ENCODE measurements around the gene EXT2. TPM values are rescaled to one million over a fixed set of nuclear protein-coding genes. Genes with fewer than 3 reads are reported as not detected.

The EXT2 gene
- total and polyA plus RNA-seq, 10 of the 15 experiments (the other 5 are each of a cell fraction or from before 2014, with no cell fraction given) = 3.8 to 31.4 (median 17.9) TPM

DNA sequence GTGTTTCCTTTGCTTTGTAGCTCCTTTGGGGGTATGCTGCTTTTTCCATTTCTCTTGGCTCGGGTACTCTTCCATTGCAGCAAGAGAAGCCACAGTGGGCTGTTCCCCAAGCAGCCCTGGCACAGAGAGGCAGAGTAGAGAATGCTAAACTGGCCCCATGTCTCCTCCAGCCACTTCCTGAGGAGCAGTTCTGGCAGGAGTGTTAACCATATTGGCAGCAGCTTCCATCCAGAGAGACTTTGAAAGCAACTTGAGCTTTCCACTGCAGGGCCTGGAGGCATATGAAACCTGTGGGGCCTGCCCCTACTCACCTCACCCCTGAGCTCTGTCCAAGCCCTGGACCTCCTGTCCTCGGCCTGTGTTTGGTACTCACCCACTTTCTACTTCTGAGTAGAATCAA, 152.6 kb downstream of the EXT2 start:
- H3K4me1 ChIP-seq (ENCODE audit: control insufficient read depth, insufficient read depth, low read length) = no peaks in the 10 kb centered on the region
- no peak overlapping the region for H3K4me2 ChIP-seq (ENCODE audit: control insufficient read depth, insufficient read depth)
- no peak for ATAC-seq
- RAD21 ChIA-PET (ENCODE audit: unreplicated experiment) = no interaction called here
- in situ Hi-C loops (cut with MboI) (no loop called here), intact Hi-C loops (cut with micrococcal nuclease; ENCODE audit: unreplicated experiment) (no loop called here)
- WGBS (ENCODE audit: insufficient coverage, insufficient replicate concordance, low lambda C conversion rate, missing lambda C conversion rate) = 81% methylated on average over 2 of the region's 2 CpGs
- peaks cover 0 to 4% of the 10 kb centered on the region in 2 experiments; a peak in 3 of 4 replicates for H3K36me3 ChIP-seq (ENCODE audit: control insufficient read depth in 2 of 2, insufficient read depth in 2 of 2, low read length in 1 of 2)
- SMC1A ChIA-PET (ENCODE audit: uncharacterized antibody, unreplicated experiment) = interaction anchor here (1.3 kb wide), 1 partner anchor 19 kb away, joined by 4 read pairs; no protein-coding TSS in a partner anchor
- no peak overlapping the region for H2AFZ ChIP-seq (ENCODE audit: control insufficient read depth, low read depth, low read length)
- no peak for DNase-seq (ENCODE audit: low read depth, low spot score)
- no peaks in the 10 kb centered on the region for H3K79me2 ChIP-seq (ENCODE audit: control insufficient read depth, insufficient read depth, low read length)
- no peak overlapping the region for H3K9ac ChIP-seq (ENCODE audit: control insufficient read depth, insufficient read depth, low read length)
- TF ChIP-seq, protein P1, sequence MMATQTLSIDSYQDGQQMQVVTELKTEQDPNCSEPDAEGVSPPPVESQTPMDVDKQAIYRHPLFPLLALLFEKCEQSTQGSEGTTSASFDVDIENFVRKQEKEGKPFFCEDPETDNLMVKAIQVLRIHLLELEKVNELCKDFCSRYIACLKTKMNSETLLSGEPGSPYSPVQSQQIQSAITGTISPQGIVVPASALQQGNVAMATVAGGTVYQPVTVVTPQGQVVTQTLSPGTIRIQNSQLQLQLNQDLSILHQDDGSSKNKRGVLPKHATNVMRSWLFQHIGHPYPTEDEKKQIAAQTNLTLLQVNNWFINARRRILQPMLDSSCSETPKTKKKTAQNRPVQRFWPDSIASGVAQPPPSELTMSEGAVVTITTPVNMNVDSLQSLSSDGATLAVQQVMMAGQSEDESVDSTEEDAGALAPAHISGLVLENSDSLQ (IDR thresholded peaks at IDR 0.05) = no peak
- TF ChIP-seq, protein P2, sequence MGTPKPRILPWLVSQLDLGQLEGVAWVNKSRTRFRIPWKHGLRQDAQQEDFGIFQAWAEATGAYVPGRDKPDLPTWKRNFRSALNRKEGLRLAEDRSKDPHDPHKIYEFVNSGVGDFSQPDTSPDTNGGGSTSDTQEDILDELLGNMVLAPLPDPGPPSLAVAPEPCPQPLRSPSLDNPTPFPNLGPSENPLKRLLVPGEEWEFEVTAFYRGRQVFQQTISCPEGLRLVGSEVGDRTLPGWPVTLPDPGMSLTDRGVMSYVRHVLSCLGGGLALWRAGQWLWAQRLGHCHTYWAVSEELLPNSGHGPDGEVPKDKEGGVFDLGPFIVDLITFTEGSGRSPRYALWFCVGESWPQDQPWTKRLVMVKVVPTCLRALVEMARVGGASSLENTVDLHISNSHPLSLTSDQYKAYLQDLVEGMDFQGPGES (IDR thresholded peaks at IDR 0.05) = no peak
- TF ChIP-seq ZNF217 (IDR thresholded peaks at IDR 0.05) (no peak), TBL1XR1 (IDR thresholded peaks at IDR 0.05; ENCODE audit: low read depth, low read length) (no peak), RBBP5 (conservative IDR thresholded peaks at IDR 0.05) (no peak), NR2F1 (conservative IDR thresholded peaks at IDR 0.05) (no peak)
- peaks cover 2% of the 10 kb centered on the region; the same call in 2 of the 3 replicates for H3K9me3 ChIP-seq (replicated peaks; ENCODE audit: control insufficient read depth, insufficient read depth, low read length)
- H3K27ac ChIP-seq (ENCODE audit: control insufficient read depth, insufficient read depth) = no peak overlapping the region
- no peak overlapping the region for H3K4me3 ChIP-seq
- FAIRE-seq = no peak
- no peaks in the 10 kb centered on the region for H3K27me3 ChIP-seq (replicated peaks in 1 of 2; ENCODE audit: control insufficient read depth in 2 of 2, insufficient read depth in 2 of 2, low read length in 1 of 2)
- no TSS peak for BruUV-seq (replicated peaks)
- CTCF ChIA-PET = interaction anchor here (1.2 kb wide), 1 partner anchor 37 kb away, joined by 3 read pairs; no protein-coding TSS in a partner anchor
- no peaks in the 10 kb centered on the region; the same call in 1 of the 2 replicates for H4K20me1 ChIP-seq (ENCODE audit: control insufficient read depth, insufficient read depth)
- POLR2A ChIA-PET = no interaction called here

DNA sequence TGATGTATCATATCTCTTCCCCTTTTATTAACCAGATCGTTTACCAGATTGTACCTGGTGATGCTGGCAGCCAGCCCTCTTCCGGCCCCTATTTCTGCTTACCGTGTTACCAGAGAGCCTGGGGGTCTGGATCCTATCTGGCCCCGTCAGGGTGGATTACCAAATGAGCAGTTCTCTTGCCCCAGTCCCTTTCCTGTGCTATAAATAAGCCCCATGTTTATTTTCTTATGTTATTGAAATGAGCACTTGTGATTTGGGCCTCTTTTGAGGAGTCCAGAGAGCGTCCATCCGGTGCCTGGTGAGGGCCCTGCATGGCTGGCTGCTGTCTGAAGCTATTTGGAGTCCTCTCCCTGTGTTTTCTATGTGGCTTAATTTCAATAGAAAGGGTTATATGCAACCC, 154.9 kb downstream of the EXT2 start:
- no peak overlapping the region for H2AFZ ChIP-seq (ENCODE audit: control insufficient read depth, low read depth, low read length)
- in situ Hi-C loops (cut with MboI) = no loop called here
- ChIA-PET POLR2A (no interaction called here), SMC1A (ENCODE audit: uncharacterized antibody, unreplicated experiment) (no interaction called here), RAD21 (ENCODE audit: unreplicated experiment) (no interaction called here), CTCF (no interaction called here)
- FAIRE-seq = no peak
- no peaks in the 10 kb centered on the region for H3K27me3 ChIP-seq (replicated peaks in 1 of 2; ENCODE audit: control insufficient read depth in 2 of 2, insufficient read depth in 2 of 2, low read length in 1 of 2)
- no peaks in the 10 kb centered on the region for H3K79me2 ChIP-seq (ENCODE audit: control insufficient read depth, insufficient read depth, low read length)
- ATAC-seq = no peak
- H3K4me3 ChIP-seq = no peak overlapping the region
- no peaks in the 10 kb centered on the region for H3K4me1 ChIP-seq (ENCODE audit: control insufficient read depth, insufficient read depth, low read length)
- H3K27ac ChIP-seq (ENCODE audit: control insufficient read depth, insufficient read depth) = no peak overlapping the region
- no peak overlapping the region for H3K9ac ChIP-seq (ENCODE audit: control insufficient read depth, insufficient read depth, low read length)
- intact Hi-C loops (cut with micrococcal nuclease; ENCODE audit: unreplicated experiment) = no loop called here
- no peaks in the 10 kb centered on the region for H3K36me3 ChIP-seq (ENCODE audit: control insufficient read depth in 2 of 2, insufficient read depth in 2 of 2, low read length in 1 of 2)
- H4K20me1 ChIP-seq (ENCODE audit: control insufficient read depth, insufficient read depth) = no peaks in the 10 kb centered on the region
- WGBS (ENCODE audit: insufficient coverage, insufficient replicate concordance, low lambda C conversion rate, missing lambda C conversion rate) = 78% methylated on average over 6 of the region's 6 CpGs
- H3K9me3 ChIP-seq (replicated peaks; ENCODE audit: control insufficient read depth, insufficient read depth, low read length) = peaks cover 2% of the 10 kb centered on the region; the same call in 2 of the 3 replicates
- DNase-seq (ENCODE audit: low read depth, low spot score) = no peak
- BruUV-seq (replicated peaks) = no TSS peak
- no peak overlapping the region for H3K4me2 ChIP-seq (ENCODE audit: control insufficient read depth, insufficient read depth)
- TF ChIP-seq, protein P3, sequence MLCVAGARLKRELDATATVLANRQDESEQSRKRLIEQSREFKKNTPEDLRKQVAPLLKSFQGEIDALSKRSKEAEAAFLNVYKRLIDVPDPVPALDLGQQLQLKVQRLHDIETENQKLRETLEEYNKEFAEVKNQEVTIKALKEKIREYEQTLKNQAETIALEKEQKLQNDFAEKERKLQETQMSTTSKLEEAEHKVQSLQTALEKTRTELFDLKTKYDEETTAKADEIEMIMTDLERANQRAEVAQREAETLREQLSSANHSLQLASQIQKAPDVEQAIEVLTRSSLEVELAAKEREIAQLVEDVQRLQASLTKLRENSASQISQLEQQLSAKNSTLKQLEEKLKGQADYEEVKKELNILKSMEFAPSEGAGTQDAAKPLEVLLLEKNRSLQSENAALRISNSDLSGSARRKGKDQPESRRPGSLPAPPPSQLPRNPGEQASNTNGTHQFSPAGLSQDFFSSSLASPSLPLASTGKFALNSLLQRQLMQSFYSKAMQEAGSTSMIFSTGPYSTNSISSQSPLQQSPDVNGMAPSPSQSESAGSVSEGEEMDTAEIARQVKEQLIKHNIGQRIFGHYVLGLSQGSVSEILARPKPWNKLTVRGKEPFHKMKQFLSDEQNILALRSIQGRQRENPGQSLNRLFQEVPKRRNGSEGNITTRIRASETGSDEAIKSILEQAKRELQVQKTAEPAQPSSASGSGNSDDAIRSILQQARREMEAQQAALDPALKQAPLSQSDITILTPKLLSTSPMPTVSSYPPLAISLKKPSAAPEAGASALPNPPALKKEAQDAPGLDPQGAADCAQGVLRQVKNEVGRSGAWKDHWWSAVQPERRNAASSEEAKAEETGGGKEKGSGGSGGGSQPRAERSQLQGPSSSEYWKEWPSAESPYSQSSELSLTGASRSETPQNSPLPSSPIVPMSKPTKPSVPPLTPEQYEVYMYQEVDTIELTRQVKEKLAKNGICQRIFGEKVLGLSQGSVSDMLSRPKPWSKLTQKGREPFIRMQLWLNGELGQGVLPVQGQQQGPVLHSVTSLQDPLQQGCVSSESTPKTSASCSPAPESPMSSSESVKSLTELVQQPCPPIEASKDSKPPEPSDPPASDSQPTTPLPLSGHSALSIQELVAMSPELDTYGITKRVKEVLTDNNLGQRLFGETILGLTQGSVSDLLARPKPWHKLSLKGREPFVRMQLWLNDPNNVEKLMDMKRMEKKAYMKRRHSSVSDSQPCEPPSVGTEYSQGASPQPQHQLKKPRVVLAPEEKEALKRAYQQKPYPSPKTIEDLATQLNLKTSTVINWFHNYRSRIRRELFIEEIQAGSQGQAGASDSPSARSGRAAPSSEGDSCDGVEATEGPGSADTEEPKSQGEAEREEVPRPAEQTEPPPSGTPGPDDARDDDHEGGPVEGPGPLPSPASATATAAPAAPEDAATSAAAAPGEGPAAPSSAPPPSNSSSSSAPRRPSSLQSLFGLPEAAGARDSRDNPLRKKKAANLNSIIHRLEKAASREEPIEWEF (IDR thresholded peaks at IDR 0.05; ENCODE audit: insufficient replicate concordance, low read depth, low read length) = no peak
- no peak for TF ChIP-seq RBBP5 (conservative IDR thresholded peaks at IDR 0.05)
- no peak for TF ChIP-seq NR2C1 (IDR thresholded peaks at IDR 0.05)
- no peak for TF ChIP-seq CBFB (IDR thresholded peaks at IDR 0.05; ENCODE audit: low read depth)
- no peak for TF ChIP-seq CEBPB (IDR thresholded peaks at IDR 0.05; ENCODE audit: borderline replicate concordance in 1 of 2, low read depth in 2 of 2, low read length in 2 of 2)
- TF ChIP-seq IKZF1 (conservative IDR thresholded peaks at IDR 0.05) = no peak

Measured in GM12878 (cell line).